Kidney (tissue), 14 donors: ENCODE measurements around the gene LHCGR. TPM values are rescaled to one million over a fixed set of nuclear protein-coding genes. Genes with fewer than 3 reads are reported as not detected.

Experiments used
- DNase-seq, 5 donors: peaks; one replicate each; pipeline ENCODE4 v3.0.0-alpha.2; 2013 to 2020
- FAIRE-seq: peaks from 2 replicates; lab custom pipeline; 2012; peaks lifted over from hg19 to GRCh38; lab: Jason Lieb, UNC
- H3K27ac ChIP-seq, 2 donors: one replicate each; pipeline ENCODE4 v1.7.0; 2013; ENCODE audit warnings: low read depth in 2 of 2, low read length in 2 of 2, inconsistent platforms in 1 of 2
- H3K27me3 ChIP-seq: one replicate; pipeline ENCODE4 v1.7.1; 2013; ENCODE audit warnings: low read length, inconsistent platforms; ENCODE audit not compliant: control insufficient read depth, insufficient read depth
- H3K36me3 ChIP-seq, 3 donors: one replicate each; pipeline versions ENCODE4 v1.7.0 to v1.7.1; 2013; ENCODE audit warnings: low read length in 3 of 3, control low read depth in 1 of 3, inconsistent platforms in 1 of 3; ENCODE audit not compliant: insufficient read depth in 3 of 3, control insufficient read depth in 2 of 3
- H3K4me1 ChIP-seq, 3 donors: one replicate each; pipeline versions ENCODE4 v1.7.0 to v1.7.1; 2013; ENCODE audit warnings: low read length in 3 of 3, inconsistent platforms in 1 of 3, low read depth in 1 of 3; ENCODE audit not compliant: control insufficient read depth in 2 of 3, insufficient read depth in 2 of 3
- H3K4me3 ChIP-seq, 3 donors: one replicate each; pipeline versions ENCODE4 v1.7.0 to v1.8.1; 2013; ENCODE audit warnings: low read length in 3 of 3, control low read depth in 1 of 3, inconsistent platforms in 1 of 3
- H3K9ac ChIP-seq, 3 donors: one replicate each; pipeline versions ENCODE4 v1.7.0 to v1.7.1; 2013; ENCODE audit warnings: low read length in 3 of 3, control low read depth in 1 of 3, inconsistent platforms in 1 of 3
- H3K9me3 ChIP-seq, 3 donors: one replicate each; pipeline versions ENCODE4 v1.7.0 to v1.7.1; 2013; ENCODE audit warnings: low read length in 3 of 3, control low read depth in 1 of 3, inconsistent platforms in 1 of 3; ENCODE audit not compliant: control insufficient read depth in 2 of 3, insufficient read depth in 1 of 3
- CTCF ChIP-seq: IDR thresholded peaks from 3 replicates; pipeline ENCODE4 v1.5.1; 2012; ENCODE audit warnings: mild to moderate bottlenecking, moderate library complexity, borderline replicate concordance; ENCODE audit not compliant: insufficient read depth; ENCODE audit errors: extremely low read depth
- intact Hi-C: fragments of 100-400 bp; cut with DNase I; formaldehyde crosslinking; loops from one replicate; pipeline ENCODE4 v1.11.1; 2022
- polyA plus RNA-seq: library from polyadenylated mRNA; stranded (reverse); fragments of 350-450 nt; fragmentation: Illumina TruSeq; extraction: RNeasy Lipid Tissue Mini Kit (QIAGEN cat#74804); gene quantifications from one replicate; pipeline ENCODE4 v1.2.3, GENCODE V29; 2014; ENCODE audit warnings: low read depth, low replicate concordance; ENCODE audit not compliant: insufficient read depth
- total RNA-seq: library from RNA; stranded (reverse); fragmentation: NEBNext Ultra II Directional; extraction: Animal tissue kit (Norgen Biotek cat#: 25700); gene quantifications from one replicate; pipeline ENCODE4 v1.2.1, GENCODE V29; 2021
- donor health status: control.
- donor health status: control.
- donor health status: control.
- donor health status: control.
- donor health status: control.
- donor health status: DM: yes; HTN: yes; CAD: no.
- donor health status: Normal renal cell carcinoma (clear cell type).

LHCGR gene
- total and polyA plus RNA-seq, 2 donors from 2014 or later: not detected

GRCh38 chr2:48767330-48767729 lies 11.8 kb upstream of the LHCGR start:
- no peaks in the 10 kb centered on the region for H3K36me3 ChIP-seq
- no peak overlapping the region for H3K27ac ChIP-seq
- H3K4me1 ChIP-seq: no peaks in the 10 kb centered on the region
- FAIRE-seq (no peak), DNase-seq (peak in 2 of 5 donors; percentile 19 to 46)
- no peaks in the 10 kb centered on the region for H3K9me3 ChIP-seq
- H3K27me3 ChIP-seq: no peaks in the 10 kb centered on the region
- no peak overlapping the region for H3K9ac ChIP-seq
- H3K4me3 ChIP-seq: no peak overlapping the region
- intact Hi-C loops: no loop called here
- no peak for TF ChIP-seq CTCF

GRCh38 chr2:48760826-48761225 lies 5.3 kb upstream of the LHCGR start:
- H3K9ac ChIP-seq: no peak overlapping the region
- no peaks in the 10 kb centered on the region for H3K27me3 ChIP-seq
- no peak overlapping the region for H3K27ac ChIP-seq
- H3K4me1 ChIP-seq: no peaks in the 10 kb centered on the region
- FAIRE-seq (no peak), DNase-seq (no peak)
- H3K9me3 ChIP-seq: peaks cover 0 to 3% (median 0%) of the 10 kb centered on the region in 3 donors
- no peak overlapping the region for H3K4me3 ChIP-seq
- TF ChIP-seq CTCF: no peak
- H3K36me3 ChIP-seq: no peaks in the 10 kb centered on the region
- intact Hi-C loops: no loop called here

- H3K9ac ChIP-seq: no peak overlapping the region
- DNase-seq: no peak
- H3K27me3 ChIP-seq: no peaks in the 10 kb centered on the region
- no peak overlapping the region for H3K27ac ChIP-seq
- intact Hi-C loops: no loop called here
- peaks cover 0 to 3% (median 0%) of the 10 kb centered on the region in 3 donors for H3K4me1 ChIP-seq
- no peaks in the 10 kb centered on the region for H3K36me3 ChIP-seq
- H3K4me3 ChIP-seq: no peak overlapping the region
- H3K9me3 ChIP-seq: peaks cover 0 to 3% (median 0%) of the 10 kb centered on the region in 3 donors
- TF ChIP-seq CTCF: no peak
- FAIRE-seq: no peak
Observed at GRCh38 chr2:48759682-48760081, 4.2 kb upstream of the LHCGR start.

GRCh38 chr2:48756289-48756688 lies 765 bp upstream of the LHCGR start:
- H3K36me3 ChIP-seq: no peaks in the 10 kb centered on the region
- FAIRE-seq: no peak
- no peak for TF ChIP-seq CTCF
- intact Hi-C loops: no loop called here
- no peaks in the 10 kb centered on the region for H3K27me3 ChIP-seq
- H3K9me3 ChIP-seq: no peaks in the 10 kb centered on the region
- no peak overlapping the region for H3K4me3 ChIP-seq
- no peak overlapping the region for H3K27ac ChIP-seq
- H3K9ac ChIP-seq: no peak overlapping the region
- H3K4me1 ChIP-seq: peaks cover 0 to 4% (median 0%) of the 10 kb centered on the region in 3 donors
- no peak for DNase-seq
